B cell (primary cell): ENCODE data around the gene PANK1. TPM values are rescaled to one million over a fixed set of nuclear protein-coding genes. Genes with fewer than 3 reads are reported as not detected.

ENCODE experiments used
- ATAC-seq: fragments of 200-7000 bp; cut with Tn5 transposase; one replicate; pipeline ENCODE4 v1.10.0; 2021; ENCODE audit warnings: low read depth, mild to moderate bottlenecking, moderate number of reproducible peaks, moderate library complexity
- CTCF ChIA-PET: fragments of 350-600 bp; sonication (Branson Sonifier 250); formaldehyde crosslinking; loops from one replicate; lab custom pipeline; 2021; ENCODE audit warnings: antibody characterized with exemption, inconsistent platforms; lab: Charles Lee
- POLR2A ChIA-PET: fragments of 350-600 bp; sonication (Branson Sonifier 250); formaldehyde crosslinking; loops from one replicate; lab custom pipeline; 2021; ENCODE audit warnings: antibody characterized with exemption; lab: Charles Lee
- DNase-seq: peaks from one replicate; pipeline ENCODE4 v3.0.0; 2013
- H2AFZ ChIP-seq: 2 replicates; pipeline ENCODE4 v1.6.1; 2012; ENCODE audit warnings: mild to moderate bottlenecking, low read depth, low read length; ENCODE audit not compliant: insufficient read depth, poor library complexity, severe bottlenecking
- H3K27ac ChIP-seq, 2 donors: 1 replicate in 1 of 2; 2 replicates in 1 of 2; pipeline ENCODE4 v1.5.1; 2012 to 2013; ENCODE audit warnings: low read length in 2 of 2, mild to moderate bottlenecking in 2 of 2, moderate library complexity in 1 of 2
- H3K27me3 ChIP-seq, 4 experiments: fragments of 200-600 bp in 1 of 4; sonication (generic) in 1 of 4; replicated peaks in 1 of 4; 1 replicate in 2 of 4; 2 replicates in 2 of 4; pipeline versions ENCODE4 v1.6.1 to v1.7.0; 2013 to 2016; ENCODE audit warnings: low read length in 3 of 4, mild to moderate bottlenecking in 2 of 4, mixed read lengths in 1 of 4, moderate library complexity in 1 of 4; ENCODE audit not compliant: insufficient read depth in 4 of 4, control insufficient read depth in 3 of 4; ENCODE audit errors: control extremely low read depth in 1 of 4
- H3K36me3 ChIP-seq, 2 experiments: replicated peaks in 1 of 2; 1 replicate in 1 of 2; 2 replicates in 1 of 2; pipeline versions ENCODE4 v1.6.1 to v1.7.1; 2013; ENCODE audit warnings: low read length in 1 of 2; ENCODE audit not compliant: insufficient read depth in 2 of 2, control insufficient read depth in 1 of 2; ENCODE audit errors: control extremely low read depth in 1 of 2, extremely low read depth in 1 of 2
- H3K4me1 ChIP-seq, 2 donors: fragments of 200-600 bp in 1 of 2; sonication (generic) in 1 of 2; 1 replicate in 1 of 2; 2 replicates in 1 of 2; pipeline versions ENCODE4 v1.5.1 to v1.6.1; 2013 to 2017; ENCODE audit warnings: low read length in 2 of 2; ENCODE audit not compliant: control insufficient read depth in 2 of 2, insufficient read depth in 2 of 2
- H3K4me2 ChIP-seq: replicated peaks from 2 replicates; pipeline ENCODE3; 2012; ENCODE audit warnings: mild to moderate bottlenecking, low read depth, low read length; ENCODE audit not compliant: poor library complexity, severe bottlenecking
- H3K4me3 ChIP-seq, 5 experiments: fragments of 200-600 bp in 1 of 5; sonication (generic) in 1 of 5; 1 replicate in 3 of 5; 2 replicates in 2 of 5; pipeline versions ENCODE4 v1.5.1 to v1.7.0; 2011 to 2016; ENCODE audit warnings: low read length in 4 of 5, mild to moderate bottlenecking in 4 of 5, low read depth in 2 of 5, control low read depth in 1 of 5, moderate library complexity in 1 of 5; ENCODE audit not compliant: insufficient read depth in 1 of 5; ENCODE audit errors: control extremely low read depth in 1 of 5, extremely low read depth in 1 of 5
- H3K79me2 ChIP-seq: fragments of 200-600 bp; sonication (generic); one replicate; pipeline ENCODE4 v1.6.0; 2016; ENCODE audit warnings: low read length; ENCODE audit not compliant: control insufficient read depth, insufficient read depth
- H3K9ac ChIP-seq: fragments of 200-600 bp; sonication (generic); 2 replicates; pipeline ENCODE4 v1.6.1; 2017; ENCODE audit warnings: mild to moderate bottlenecking, low read length, moderate library complexity
- H3K9me3 ChIP-seq, 3 donors: one replicate each; pipeline versions ENCODE4 v1.6.1 to v1.7.1; 2013; ENCODE audit warnings: low read length in 2 of 3; ENCODE audit not compliant: control insufficient read depth in 2 of 3, insufficient read depth in 1 of 3; ENCODE audit errors: control extremely low read depth in 1 of 3
- H4K20me1 ChIP-seq: 2 replicates; pipeline ENCODE4 v1.6.0; 2012; ENCODE audit warnings: mild to moderate bottlenecking, low read length; ENCODE audit not compliant: insufficient read depth, control insufficient read depth, poor library complexity, severe bottlenecking
- H3K27ac Mint-ChIP-seq: one replicate; pipeline ENCODE4 v1.8.0; 2021; ENCODE audit warnings: mixed read lengths
- H3K27me3 Mint-ChIP-seq: one replicate; pipeline ENCODE4 v1.8.0; 2021; ENCODE audit warnings: mixed read lengths
- H3K4me1 Mint-ChIP-seq: one replicate; pipeline ENCODE4 v1.8.0; 2021; ENCODE audit warnings: mixed read lengths
- H3K4me3 Mint-ChIP-seq: one replicate; pipeline ENCODE4 v1.8.0; 2021; ENCODE audit warnings: mixed read lengths
- H3K9me3 Mint-ChIP-seq: one replicate; pipeline ENCODE4 v1.8.0; 2022; ENCODE audit warnings: mixed read lengths; ENCODE audit not compliant: insufficient read depth
- CTCF ChIP-seq: fragments of 200-600 bp; IDR thresholded peaks from one replicate; pipeline ENCODE4 v1.8.0; 2022; ENCODE audit warnings: antibody characterized with exemption, mild to moderate bottlenecking
- EZH2 ChIP-seq: IDR thresholded peaks from 2 replicates; pipeline ENCODE4 v1.6.1; 2012; ENCODE audit warnings: borderline replicate concordance, low read depth, mild to moderate bottlenecking, moderate library complexity, low read length; ENCODE audit not compliant: insufficient read depth, poor library complexity, severe bottlenecking
- WGBS: methylation state at CpG from one replicate; pipeline ENCODE4 v1.1.5; 2013; ENCODE audit warnings: missing lambda C conversion rate; ENCODE audit not compliant: insufficient coverage; 5-methylcytosine and 5-hydroxymethylcytosine counted together
- intact Hi-C: fragments of 100-400 bp; cut with micrococcal nuclease; formaldehyde crosslinking; loops from one replicate; pipeline ENCODE4 v1.10.0; 2022
- polyA plus RNA-seq: library from polyadenylated mRNA; depleted of rRNA; stranded (reverse); fragments of >200 nt; gene quantifications from 2 replicates; pipeline ENCODE4 v1.2.3, GENCODE V29; 2012
- total RNA-seq, 2 donors: library from RNA; stranded (reverse); fragments of 120-200 nt in 1 of 2; gene quantifications; 1 replicate in 1 of 2; 2 replicates in 1 of 2; pipeline versions ENCODE4 v1.2.3 to v1.2.4, GENCODE V29; 2013 to 2022

The PANK1 gene
- total and polyA plus RNA-seq, 2 donors (not counting 1 experiment from before 2014, with no cell fraction given) = 0.31 to 2.9 TPM

- no peak for TF ChIP-seq EZH2
- TF ChIP-seq CTCF = no peak
- Histone ChIP-seq H3K4me1 (no peaks in the 10 kb centered on the region), H3K27me3 (no peaks in the 10 kb centered on the region), H3K9me3 (no peaks in the 10 kb centered on the region), H3K4me2 (no peak overlapping the region), H3K4me3 (no peak overlapping the region), H3K27ac (no peak overlapping the region), H3K9ac (no peak overlapping the region), H4K20me1 (no peaks in the 10 kb centered on the region), H3K79me2 (no peaks in the 10 kb centered on the region), H3K36me3 (no peaks in the 10 kb centered on the region), H2AFZ (no peak overlapping the region)
- Mint-ChIP-seq H3K27ac (no peak overlapping the region), H3K27me3 (no peaks in the 10 kb centered on the region), H3K4me3 (no peak overlapping the region), H3K9me3 (no peaks in the 10 kb centered on the region), H3K4me1 (no peaks in the 10 kb centered on the region)
- DNase-seq (no peak), ATAC-seq (no peak)
- intact Hi-C loops = no loop called here
- POLR2A ChIA-PET = no interaction called here
- WGBS = 100% methylated on average over 2 of the region's 3 CpGs
- CTCF ChIA-PET = no interaction called here
Measured at GRCh38 chr10:89592539-89592938, 52.5 kb downstream of the PANK1 start.

GRCh38 chr10:89591796-89592271 is 53.2 kb downstream of the PANK1 start:
- H3K9ac ChIP-seq = no peak overlapping the region
- no peaks in the 10 kb centered on the region for H3K36me3 ChIP-seq
- TF ChIP-seq EZH2 (no peak), CTCF (no peak)
- Mint-ChIP-seq H3K9me3 (no peaks in the 10 kb centered on the region), H3K4me3 (no peak overlapping the region), H3K27ac (no peak overlapping the region), H3K4me1 (no peaks in the 10 kb centered on the region), H3K27me3 (no peaks in the 10 kb centered on the region)
- ChIA-PET CTCF (no interaction called here), POLR2A (no interaction called here)
- no peaks in the 10 kb centered on the region for H3K27me3 ChIP-seq
- no peaks in the 10 kb centered on the region for H3K9me3 ChIP-seq
- H3K4me3 ChIP-seq = no peak overlapping the region
- DNase-seq (no peak), ATAC-seq (no peak)
- H3K79me2 ChIP-seq = no peaks in the 10 kb centered on the region
- no CpG with 5 or more reads among the region's 3 CpGs for WGBS
- H3K4me1 ChIP-seq = no peaks in the 10 kb centered on the region
- H4K20me1 ChIP-seq = no peaks in the 10 kb centered on the region
- no peak overlapping the region for H2AFZ ChIP-seq
- H3K27ac ChIP-seq = no peak overlapping the region
- H3K4me2 ChIP-seq = no peak overlapping the region
- intact Hi-C loops = no loop called here
